Panc1 (cell line): ENCODE measurements around the gene PARD3.

Source experiments
- POLR2AphosphoS5 ChIP-seq: IDR thresholded peaks from 2 replicates; pipeline ENCODE4 v1.6.1; 2012; ENCODE audit warnings: mild to moderate bottlenecking, low read depth, low read length, moderate library complexity
- SIN3A ChIP-seq: IDR thresholded peaks from 2 replicates; pipeline ENCODE4 v1.6.1; 2012; ENCODE audit warnings: low read depth, mild to moderate bottlenecking, low read length, moderate library complexity, borderline replicate concordance; ENCODE audit not compliant: insufficient read depth
- TF ChIP-seq, protein P1 (sequence below): fragments of 450-650 bp; IDR thresholded peaks from 2 replicates; pipeline ENCODE4 v1.5.1; 2017; ENCODE audit warnings: mild to moderate bottlenecking
- TF ChIP-seq, protein P2 (sequence below), 2 experiments: IDR thresholded peaks; 2 replicates each; pipeline ENCODE4 v1.6.1; 2011 to 2012; ENCODE audit warnings: low read depth in 2 of 2, control low read depth in 1 of 2, low read length in 1 of 2, mild to moderate bottlenecking in 1 of 2, moderate library complexity in 1 of 2; ENCODE audit not compliant: insufficient read depth in 1 of 2

DNA sequence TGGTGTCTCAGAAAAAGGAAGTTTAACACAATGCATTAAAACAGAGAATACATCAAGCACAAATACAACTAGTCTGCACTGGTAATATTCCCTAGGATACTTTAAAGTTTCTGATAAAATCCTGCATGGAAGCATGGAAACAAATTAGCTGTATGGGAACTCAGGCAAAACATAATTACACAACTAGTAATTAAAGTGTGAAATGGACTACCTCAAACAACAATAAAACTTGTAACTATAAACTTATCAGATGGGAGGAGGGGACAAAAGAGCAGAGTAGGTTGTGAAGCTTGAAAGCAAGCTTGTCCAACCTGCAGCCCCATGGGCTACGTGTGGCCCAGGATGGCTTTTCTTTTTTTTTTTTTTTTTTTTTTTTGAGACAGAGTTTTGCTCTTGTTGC, 98.9 kb downstream of the PARD3 start:
- TF ChIP-seq, protein P1, sequence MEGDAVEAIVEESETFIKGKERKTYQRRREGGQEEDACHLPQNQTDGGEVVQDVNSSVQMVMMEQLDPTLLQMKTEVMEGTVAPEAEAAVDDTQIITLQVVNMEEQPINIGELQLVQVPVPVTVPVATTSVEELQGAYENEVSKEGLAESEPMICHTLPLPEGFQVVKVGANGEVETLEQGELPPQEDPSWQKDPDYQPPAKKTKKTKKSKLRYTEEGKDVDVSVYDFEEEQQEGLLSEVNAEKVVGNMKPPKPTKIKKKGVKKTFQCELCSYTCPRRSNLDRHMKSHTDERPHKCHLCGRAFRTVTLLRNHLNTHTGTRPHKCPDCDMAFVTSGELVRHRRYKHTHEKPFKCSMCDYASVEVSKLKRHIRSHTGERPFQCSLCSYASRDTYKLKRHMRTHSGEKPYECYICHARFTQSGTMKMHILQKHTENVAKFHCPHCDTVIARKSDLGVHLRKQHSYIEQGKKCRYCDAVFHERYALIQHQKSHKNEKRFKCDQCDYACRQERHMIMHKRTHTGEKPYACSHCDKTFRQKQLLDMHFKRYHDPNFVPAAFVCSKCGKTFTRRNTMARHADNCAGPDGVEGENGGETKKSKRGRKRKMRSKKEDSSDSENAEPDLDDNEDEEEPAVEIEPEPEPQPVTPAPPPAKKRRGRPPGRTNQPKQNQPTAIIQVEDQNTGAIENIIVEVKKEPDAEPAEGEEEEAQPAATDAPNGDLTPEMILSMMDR: no peak
- TF ChIP-seq, protein P2, sequence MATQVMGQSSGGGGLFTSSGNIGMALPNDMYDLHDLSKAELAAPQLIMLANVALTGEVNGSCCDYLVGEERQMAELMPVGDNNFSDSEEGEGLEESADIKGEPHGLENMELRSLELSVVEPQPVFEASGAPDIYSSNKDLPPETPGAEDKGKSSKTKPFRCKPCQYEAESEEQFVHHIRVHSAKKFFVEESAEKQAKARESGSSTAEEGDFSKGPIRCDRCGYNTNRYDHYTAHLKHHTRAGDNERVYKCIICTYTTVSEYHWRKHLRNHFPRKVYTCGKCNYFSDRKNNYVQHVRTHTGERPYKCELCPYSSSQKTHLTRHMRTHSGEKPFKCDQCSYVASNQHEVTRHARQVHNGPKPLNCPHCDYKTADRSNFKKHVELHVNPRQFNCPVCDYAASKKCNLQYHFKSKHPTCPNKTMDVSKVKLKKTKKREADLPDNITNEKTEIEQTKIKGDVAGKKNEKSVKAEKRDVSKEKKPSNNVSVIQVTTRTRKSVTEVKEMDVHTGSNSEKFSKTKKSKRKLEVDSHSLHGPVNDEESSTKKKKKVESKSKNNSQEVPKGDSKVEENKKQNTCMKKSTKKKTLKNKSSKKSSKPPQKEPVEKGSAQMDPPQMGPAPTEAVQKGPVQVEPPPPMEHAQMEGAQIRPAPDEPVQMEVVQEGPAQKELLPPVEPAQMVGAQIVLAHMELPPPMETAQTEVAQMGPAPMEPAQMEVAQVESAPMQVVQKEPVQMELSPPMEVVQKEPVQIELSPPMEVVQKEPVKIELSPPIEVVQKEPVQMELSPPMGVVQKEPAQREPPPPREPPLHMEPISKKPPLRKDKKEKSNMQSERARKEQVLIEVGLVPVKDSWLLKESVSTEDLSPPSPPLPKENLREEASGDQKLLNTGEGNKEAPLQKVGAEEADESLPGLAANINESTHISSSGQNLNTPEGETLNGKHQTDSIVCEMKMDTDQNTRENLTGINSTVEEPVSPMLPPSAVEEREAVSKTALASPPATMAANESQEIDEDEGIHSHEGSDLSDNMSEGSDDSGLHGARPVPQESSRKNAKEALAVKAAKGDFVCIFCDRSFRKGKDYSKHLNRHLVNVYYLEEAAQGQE (IDR thresholded peaks at IDR 0.05; ENCODE audit: insufficient read depth in 1 of 2, low read depth in 2 of 2, low read length in 1 of 2): no peak
- no peak for TF ChIP-seq POLR2AphosphoS5
- no peak for TF ChIP-seq SIN3A
